Hematopoietic multipotent progenitor cell (in vitro differentiated cells): Measurements from ENCODE around the gene GBF1. TPM values are rescaled to one million over a fixed set of nuclear protein-coding genes. Genes with fewer than 3 reads are reported as not detected.
A peak's percentile ranks its signal among the peaks of the same experiment; 100 is the strongest.
"Not testable (repeated sequence)": the region's sequence is repeated elsewhere in the genome, so short reads cannot be mapped to it uniquely, and the experiment has no call there.

Experiments used
- DNase-seq, 3 donors: peaks; one replicate each; pipeline ENCODE4 v3.0.0-alpha.2; 2011 to 2015; ENCODE audit warnings: low read depth in 2 of 3, low spot score in 2 of 3
- total RNA-seq: library from RNA; depleted of rRNA; stranded (reverse); fragments of >200 nt; gene quantifications from one replicate; pipeline ENCODE4 v1.2.3, GENCODE V29; 2012

The GBF1 gene
- total RNA-seq = 24.8 TPM

GRCh38 chr10:102245082-102245931 lies at the start of gene GBF1:
Gene GBF1 (plus strand): TSS chr10:102245532. CDS start chr10:102258939, 13,407 bp downstream.
- peak; percentile 81 to 100 (median 98) for DNase-seq

- no peak for DNase-seq
Measured at GRCh38 chr10:102196893-102197292, 48.4 kb upstream of the GBF1 start.

- no peak for DNase-seq
Measured at GRCh38 chr10:102198027-102198426, 47.3 kb upstream of the GBF1 start.

- DNase-seq = no peak
Measured at GRCh38 chr10:102200751-102201640, 44.3 kb upstream of the GBF1 start.

GRCh38 chr10:102202386-102202785 lies 42.9 kb upstream of the GBF1 start:
- no peak for DNase-seq

GRCh38 chr10:102208311-102209035 lies 36.9 kb upstream of the GBF1 start:
- no peak for DNase-seq

GRCh38 chr10:102211615-102212299 lies 33.6 kb upstream of the GBF1 start:
- no peak for DNase-seq

- DNase-seq = not testable (repeated sequence)
Measured at GRCh38 chr10:102213599-102213998, 31.7 kb upstream of the GBF1 start.

GRCh38 chr10:102219370-102219769 lies 26.0 kb upstream of the GBF1 start:
- DNase-seq = no peak

- no peak for DNase-seq
Measured at GRCh38 chr10:102220612-102221011, 24.7 kb upstream of the GBF1 start.

- DNase-seq = no peak
Measured at GRCh38 chr10:102222797-102223196, 22.5 kb upstream of the GBF1 start.

- DNase-seq = peak in 2 of 3 donors; percentile 88 to 94
Measured at GRCh38 chr10:102225646-102226541, 19.4 kb upstream of the GBF1 start, which contains the start of gene ELOVL3. Gene ELOVL3 (plus strand): TSS chr10:102226299. CDS start chr10:102226549, 250 bp downstream.

- no peak for DNase-seq
Measured at GRCh38 chr10:102226542-102226870, 18.8 kb upstream of the GBF1 start.

- no peak for DNase-seq
Measured at GRCh38 chr10:102227050-102227449, 18.3 kb upstream of the GBF1 start.

- DNase-seq = peak in 2 of 3 donors; percentile 73 to 85
Measured at GRCh38 chr10:102229810-102230263, 15.5 kb upstream of the GBF1 start.

- DNase-seq = no peak
Measured at GRCh38 chr10:102230264-102230860, 15.0 kb upstream of the GBF1 start.

- peak in 2 of 3 donors; percentile 34 to 57 for DNase-seq
Measured at GRCh38 chr10:102230861-102231356, 14.4 kb upstream of the GBF1 start.
